Skeletal muscle satellite cell (primary cell): Measurements from ENCODE around the gene BLOC1S1.

ENCODE experiments used
- H3K27me3 ChIP-seq: 2 replicates; pipeline ENCODE4 v1.7.0; 2013; ENCODE audit warnings: low read length; ENCODE audit not compliant: control insufficient read depth, insufficient read depth
- H3K36me3 ChIP-seq: 2 replicates; pipeline ENCODE4 v1.7.0; 2013; ENCODE audit warnings: mild to moderate bottlenecking, control low read depth, low read length; ENCODE audit not compliant: insufficient read depth
- H3K4me1 ChIP-seq: 2 replicates; pipeline ENCODE4 v1.7.0; 2013; ENCODE audit warnings: low read length; ENCODE audit not compliant: control insufficient read depth, insufficient read depth
- H3K4me2 ChIP-seq: 2 replicates; pipeline ENCODE4 v1.7.0; 2013; ENCODE audit warnings: mild to moderate bottlenecking, low read length
- H3K4me3 ChIP-seq: 2 replicates; pipeline ENCODE4 v1.7.0; 2013; ENCODE audit warnings: low read length
- H3K9ac ChIP-seq: 2 replicates; pipeline ENCODE4 v1.7.0; 2013; ENCODE audit warnings: mild to moderate bottlenecking, low read depth, low read length, moderate library complexity
- H3K9me3 ChIP-seq: replicated peaks from 2 replicates; pipeline ENCODE4 v1.7.0; 2013; ENCODE audit warnings: mild to moderate bottlenecking, control low read depth, low read length

The BLOC1S1 gene

GRCh38 chr12:55684761-55685370, 31.0 kb upstream of the BLOC1S1 start:
- no peaks in the 10 kb centered on the region for H3K9me3 ChIP-seq
- H3K27me3 ChIP-seq = no peaks in the 10 kb centered on the region
- peaks cover 23% of the 10 kb centered on the region for H3K36me3 ChIP-seq
- peak overlapping the region; percentile 91 for H3K4me2 ChIP-seq
- H3K9ac ChIP-seq = no peak overlapping the region
- peaks cover 36% of the 10 kb centered on the region for H3K4me1 ChIP-seq
- no peak overlapping the region for H3K4me3 ChIP-seq

- H3K9ac ChIP-seq = no peak overlapping the region
- H3K9me3 ChIP-seq = no peaks in the 10 kb centered on the region
- no peak overlapping the region for H3K4me3 ChIP-seq
- peaks cover 23% of the 10 kb centered on the region for H3K36me3 ChIP-seq
- H3K27me3 ChIP-seq = no peaks in the 10 kb centered on the region
- H3K4me2 ChIP-seq = no peak overlapping the region
- H3K4me1 ChIP-seq = peaks cover 36% of the 10 kb centered on the region
These were observed 30.2 kb upstream of the BLOC1S1 start for GRCh38 chr12:55685671-55686070.

- Histone ChIP-seq H3K36me3 (peaks cover 23% of the 10 kb centered on the region), H3K4me1 (peaks cover 29% of the 10 kb centered on the region), H3K27me3 (no peaks in the 10 kb centered on the region), H3K4me2 (no peak overlapping the region), H3K4me3 (no peak overlapping the region), H3K9me3 (no peaks in the 10 kb centered on the region), H3K9ac (no peak overlapping the region)
These were observed 29.4 kb upstream of the BLOC1S1 start for GRCh38 chr12:55686366-55687010.

- H3K36me3 ChIP-seq = peaks cover 23% of the 10 kb centered on the region
- no peak overlapping the region for H3K4me3 ChIP-seq
- H3K4me1 ChIP-seq = peaks cover 18% of the 10 kb centered on the region
- no peak overlapping the region for H3K4me2 ChIP-seq
- H3K9ac ChIP-seq = no peak overlapping the region
- no peaks in the 10 kb centered on the region for H3K9me3 ChIP-seq
- H3K27me3 ChIP-seq = no peaks in the 10 kb centered on the region
These were observed 28.1 kb upstream of the BLOC1S1 start for GRCh38 chr12:55687746-55688145.

GRCh38 chr12:55688716-55689655, 26.9 kb upstream of the BLOC1S1 start:
- Histone ChIP-seq H3K36me3 (peaks cover 22% of the 10 kb centered on the region), H3K4me2 (no peak overlapping the region)

GRCh38 chr12:55692631-55693322, 23.1 kb upstream of the BLOC1S1 start:
- Histone ChIP-seq H3K4me1 (no peaks in the 10 kb centered on the region), H3K9ac (no peak overlapping the region), H3K36me3 (peaks cover 23% of the 10 kb centered on the region), H3K27me3 (no peaks in the 10 kb centered on the region), H3K9me3 (no peaks in the 10 kb centered on the region), H3K4me2 (no peak overlapping the region), H3K4me3 (no peak overlapping the region)

More at GRCh38 chr12:55688716-55689655, 26.9 kb upstream of the BLOC1S1 start:
- Histone ChIP-seq H3K27me3 (no peaks in the 10 kb centered on the region), H3K4me1 (peaks cover 8% of the 10 kb centered on the region), H3K9me3 (no peaks in the 10 kb centered on the region), H3K4me3 (no peak overlapping the region), H3K9ac (no peak overlapping the region)

- Histone ChIP-seq H3K9me3 (no peaks in the 10 kb centered on the region), H3K4me1 (no peaks in the 10 kb centered on the region), H3K4me2 (no peak overlapping the region), H3K9ac (no peak overlapping the region), H3K36me3 (peaks cover 18% of the 10 kb centered on the region), H3K27me3 (no peaks in the 10 kb centered on the region), H3K4me3 (no peak overlapping the region)
These were observed 22.3 kb upstream of the BLOC1S1 start for GRCh38 chr12:55693323-55694187.

- H3K27me3 ChIP-seq = no peaks in the 10 kb centered on the region
- no peaks in the 10 kb centered on the region for H3K4me1 ChIP-seq
- no peak overlapping the region for H3K4me2 ChIP-seq
- H3K36me3 ChIP-seq = peaks cover 15% of the 10 kb centered on the region
- no peak overlapping the region for H3K4me3 ChIP-seq
- H3K9me3 ChIP-seq = no peaks in the 10 kb centered on the region
- no peak overlapping the region for H3K9ac ChIP-seq
These were observed 21.7 kb upstream of the BLOC1S1 start for GRCh38 chr12:55694188-55694515.

GRCh38 chr12:55694651-55695050, 21.2 kb upstream of the BLOC1S1 start:
- H3K36me3 ChIP-seq = peaks cover 14% of the 10 kb centered on the region
- no peaks in the 10 kb centered on the region for H3K4me1 ChIP-seq
- no peaks in the 10 kb centered on the region for H3K27me3 ChIP-seq
- no peak overlapping the region for H3K4me2 ChIP-seq
- H3K4me3 ChIP-seq = no peak overlapping the region
- H3K9me3 ChIP-seq = no peaks in the 10 kb centered on the region
- no peak overlapping the region for H3K9ac ChIP-seq

- no peaks in the 10 kb centered on the region for H3K27me3 ChIP-seq
These were observed 20.5 kb upstream of the BLOC1S1 start for GRCh38 chr12:55695349-55695748.

More at GRCh38 chr12:55695349-55695748, 20.5 kb upstream of the BLOC1S1 start:
- Histone ChIP-seq H3K4me2 (no peak overlapping the region), H3K9ac (no peak overlapping the region), H3K4me3 (no peak overlapping the region), H3K36me3 (peaks cover 14% of the 10 kb centered on the region), H3K9me3 (no peaks in the 10 kb centered on the region), H3K4me1 (peaks cover 2% of the 10 kb centered on the region)
